Keratinocyte (primary cell): ENCODE results near the gene OR9A4. TPM values are rescaled to one million over a fixed set of nuclear protein-coding genes. Genes with fewer than 3 reads are reported as not detected.

Experiments used
- DNase-seq: peaks from one replicate; pipeline ENCODE4 v3.0.0-alpha.2; 2011; ENCODE audit warnings: low read depth, missing footprints, low spot score
- FAIRE-seq: peaks from 2 replicates; lab custom pipeline; 2011; peaks lifted over from hg19 to GRCh38; lab: Jason Lieb, UNC
- H2AFZ ChIP-seq: 2 replicates; pipeline ENCODE4 v1.6.0; 2012; ENCODE audit warnings: low read length, control low read depth, inconsistent platforms; ENCODE audit not compliant: control insufficient read depth
- H3K27ac ChIP-seq: 2 replicates; pipeline ENCODE4 v1.5.1; 2011; ENCODE audit warnings: low read length; ENCODE audit not compliant: control insufficient read depth, insufficient read depth
- H3K27me3 ChIP-seq: 3 replicates; pipeline ENCODE4 v1.6.0; 2011; ENCODE audit warnings: low read length; ENCODE audit not compliant: control insufficient read depth, insufficient read depth; ENCODE audit errors: extremely low read depth
- H3K36me3 ChIP-seq, 2 experiments: 2 replicates in 1 of 2; 3 replicates in 1 of 2; pipeline ENCODE4 v1.5.1; 2011; ENCODE audit warnings: low read length in 2 of 2, mild to moderate bottlenecking in 1 of 2; ENCODE audit not compliant: control insufficient read depth in 2 of 2, insufficient read depth in 2 of 2; ENCODE audit errors: extremely low read depth in 1 of 2
- H3K4me1 ChIP-seq: 3 replicates; pipeline ENCODE4 v1.5.1; 2011; ENCODE audit warnings: low read length; ENCODE audit not compliant: control insufficient read depth, insufficient read depth; ENCODE audit errors: extremely low read depth
- H3K4me2 ChIP-seq: 3 replicates; pipeline ENCODE4 v1.6.0; 2011; ENCODE audit warnings: low read depth, low read length; ENCODE audit not compliant: control insufficient read depth, insufficient read depth; ENCODE audit errors: extremely low read depth
- H3K4me3 ChIP-seq, 3 experiments: fragments of 200-600 bp in 1 of 3; sonication (generic) in 1 of 3; 2 replicates in 2 of 3; 3 replicates in 1 of 3; pipeline ENCODE4 v1.5.1; 2011 to 2016; ENCODE audit warnings: low read length in 3 of 3, mild to moderate bottlenecking in 3 of 3, control low read depth in 2 of 3, inconsistent platforms in 1 of 3, low read depth in 1 of 3, mixed read lengths in 1 of 3, mixed run types in 1 of 3, moderate library complexity in 1 of 3; ENCODE audit not compliant: control insufficient read depth in 2 of 3, insufficient read depth in 2 of 3; ENCODE audit errors: extremely low read depth in 1 of 3
- H3K79me2 ChIP-seq: 2 replicates; pipeline ENCODE4 v1.6.0; 2012; ENCODE audit warnings: low read length; ENCODE audit not compliant: control insufficient read depth, insufficient read depth
- H3K9ac ChIP-seq: 3 replicates; pipeline ENCODE4 v1.6.0; 2011; ENCODE audit warnings: low read length; ENCODE audit not compliant: control insufficient read depth, insufficient read depth; ENCODE audit errors: extremely low read depth
- H3K9me1 ChIP-seq: 3 replicates; pipeline ENCODE4 v1.6.0; 2011; ENCODE audit warnings: low read length; ENCODE audit not compliant: control insufficient read depth, insufficient read depth; ENCODE audit errors: extremely low read depth
- H3K9me3 ChIP-seq: 2 replicates; pipeline ENCODE4 v1.5.1; 2012; ENCODE audit warnings: low read depth, low read length; ENCODE audit not compliant: control insufficient read depth
- H4K20me1 ChIP-seq: 3 replicates; pipeline ENCODE4 v1.6.0; 2011; ENCODE audit warnings: low read length; ENCODE audit not compliant: control insufficient read depth, insufficient read depth; ENCODE audit errors: extremely low read depth
- EZH2 ChIP-seq: IDR thresholded peaks from one replicate; pipeline ENCODE4 v1.6.1; 2012; ENCODE audit warnings: inconsistent platforms, mild to moderate bottlenecking, low read length, moderate library complexity
- dilution Hi-C: fragments of 300-500 bp; cut with MboI; formaldehyde crosslinking; loops from one replicate; pipeline ENCODE4 v1.7.0; 2020; ENCODE audit warnings: low sequenced_read_pairs; ENCODE audit not compliant: extremely low pct_ligation_motif_present
- polyA plus RNA-seq, 5 experiments: library from polyadenylated mRNA; depleted of rRNA in 3 of 5; stranded (reverse) in 3 of 5; stranded (forward) in 1 of 5; unstranded in 1 of 5; fragments of >200 nt; gene quantifications; 1 replicate in 1 of 5; 2 replicates in 3 of 5; 3 replicates in 1 of 5; pipeline versions ENCODE4 v1.2.1 to v1.2.3, GENCODE V29; 2011 to 2012; ENCODE audit warnings: missing spikeins in 2 of 5, low read depth in 1 of 5, low replicate concordance in 1 of 5
- TF ChIP-seq, protein P1 (sequence below), 3 experiments: IDR thresholded peaks in 1 of 3; conservative IDR thresholded peaks in 1 of 3; optimal IDR thresholded peaks in 1 of 3; 2 replicates in 2 of 3; 3 replicates in 1 of 3; pipeline versions ENCODE3 to v1.5.1; 2011; ENCODE audit warnings: low read length in 3 of 3, mild to moderate bottlenecking in 3 of 3, moderate library complexity in 2 of 3, control low read depth in 1 of 3, inconsistent platforms in 1 of 3; ENCODE audit not compliant: insufficient read depth in 2 of 3; ENCODE audit errors: extremely low read depth in 1 of 3

The OR9A4 gene
- polyA plus RNA-seq, 1 donor (not counting 4 experiments of a cell fraction or from before 2014, with no cell fraction given), result not detected

DNA sequence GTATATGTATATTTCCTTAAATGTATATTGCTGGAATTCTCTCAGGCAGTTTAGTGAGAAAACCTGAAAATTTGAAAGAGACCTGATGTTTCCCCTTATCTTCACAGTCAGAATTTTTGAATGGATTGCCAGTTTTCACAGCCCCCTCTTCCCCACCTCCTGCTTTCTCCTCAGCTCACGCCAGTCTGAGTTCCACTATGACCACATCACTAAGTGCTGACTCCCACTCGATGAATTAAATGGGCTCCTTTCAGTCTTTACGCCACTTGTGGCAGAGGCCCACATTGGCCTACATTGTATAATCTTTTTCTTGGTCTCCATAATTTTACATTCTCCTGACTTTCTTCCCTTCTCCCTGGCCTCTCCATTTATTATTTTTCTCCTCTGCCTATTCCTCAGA, 33.7 kb downstream of the OR9A4 start:
- Histone ChIP-seq H4K20me1 (no peaks in the 10 kb centered on the region), H3K4me1 (peaks cover 15% of the 10 kb centered on the region), H2AFZ (no peak overlapping the region), H3K9me1 (no peaks in the 10 kb centered on the region), H3K27ac (no peak overlapping the region), H3K4me2 (no peak overlapping the region), H3K36me3 (no peaks in the 10 kb centered on the region), H3K9me3 (no peaks in the 10 kb centered on the region), H3K27me3 (no peaks in the 10 kb centered on the region), H3K9ac (no peak overlapping the region), H3K4me3 (no peak overlapping the region), H3K79me2 (no peaks in the 10 kb centered on the region)
- no peak for DNase-seq
- FAIRE-seq, result no peak
- dilution Hi-C loops, result no loop called here
- no peak for TF ChIP-seq EZH2
- TF ChIP-seq, protein P1, sequence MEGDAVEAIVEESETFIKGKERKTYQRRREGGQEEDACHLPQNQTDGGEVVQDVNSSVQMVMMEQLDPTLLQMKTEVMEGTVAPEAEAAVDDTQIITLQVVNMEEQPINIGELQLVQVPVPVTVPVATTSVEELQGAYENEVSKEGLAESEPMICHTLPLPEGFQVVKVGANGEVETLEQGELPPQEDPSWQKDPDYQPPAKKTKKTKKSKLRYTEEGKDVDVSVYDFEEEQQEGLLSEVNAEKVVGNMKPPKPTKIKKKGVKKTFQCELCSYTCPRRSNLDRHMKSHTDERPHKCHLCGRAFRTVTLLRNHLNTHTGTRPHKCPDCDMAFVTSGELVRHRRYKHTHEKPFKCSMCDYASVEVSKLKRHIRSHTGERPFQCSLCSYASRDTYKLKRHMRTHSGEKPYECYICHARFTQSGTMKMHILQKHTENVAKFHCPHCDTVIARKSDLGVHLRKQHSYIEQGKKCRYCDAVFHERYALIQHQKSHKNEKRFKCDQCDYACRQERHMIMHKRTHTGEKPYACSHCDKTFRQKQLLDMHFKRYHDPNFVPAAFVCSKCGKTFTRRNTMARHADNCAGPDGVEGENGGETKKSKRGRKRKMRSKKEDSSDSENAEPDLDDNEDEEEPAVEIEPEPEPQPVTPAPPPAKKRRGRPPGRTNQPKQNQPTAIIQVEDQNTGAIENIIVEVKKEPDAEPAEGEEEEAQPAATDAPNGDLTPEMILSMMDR (optimal IDR thresholded peaks at IDR 0.05 in 1 of 3, IDR thresholded peaks at IDR 0.05 in 1 of 3, conservative IDR thresholded peaks at IDR 0.05 in 1 of 3; ENCODE audit: extremely low read depth in 1 of 3, insufficient read depth in 2 of 3, low read length in 3 of 3), result no peak

DNA sequence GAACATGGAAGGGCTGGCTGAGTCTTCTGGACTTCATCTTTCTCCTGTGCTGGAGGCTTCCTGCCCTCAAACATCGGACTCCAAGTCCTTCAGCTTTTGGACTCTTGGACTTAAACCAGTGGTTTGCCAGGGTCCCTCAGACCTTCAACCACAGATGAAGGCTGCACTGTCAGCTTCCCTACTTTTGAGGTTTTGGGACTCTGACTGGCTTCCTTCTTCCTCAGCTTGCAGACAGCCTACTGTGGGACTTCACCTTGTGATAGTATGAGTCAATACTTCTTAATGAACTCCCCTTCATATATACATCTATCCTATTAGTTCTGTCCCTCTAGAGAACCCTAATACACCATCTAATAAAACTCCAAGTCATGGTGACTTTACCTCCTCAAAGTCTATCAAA, 34.6 kb downstream of the OR9A4 start:
- no peaks in the 10 kb centered on the region for H3K9me1 ChIP-seq

More for the DNA sequence above, 34.6 kb downstream of the OR9A4 start:
- no peak overlapping the region for H3K4me2 ChIP-seq
- TF ChIP-seq, protein P1 (optimal IDR thresholded peaks at IDR 0.05 in 1 of 3, IDR thresholded peaks at IDR 0.05 in 1 of 3, conservative IDR thresholded peaks at IDR 0.05 in 1 of 3; ENCODE audit: extremely low read depth in 1 of 3, insufficient read depth in 2 of 3, low read length in 3 of 3), result no peak
- TF ChIP-seq EZH2, result no peak
- DNase-seq, result no peak
- H2AFZ ChIP-seq, result no peak overlapping the region
- dilution Hi-C loops, result no loop called here
- no peak for FAIRE-seq
- H3K4me1 ChIP-seq, result peaks cover 6% of the 10 kb centered on the region
- no peaks in the 10 kb centered on the region for H3K9me3 ChIP-seq
- no peaks in the 10 kb centered on the region for H4K20me1 ChIP-seq
- no peaks in the 10 kb centered on the region for H3K27me3 ChIP-seq
- no peaks in the 10 kb centered on the region for H3K79me2 ChIP-seq
- H3K36me3 ChIP-seq, result no peaks in the 10 kb centered on the region
- no peak overlapping the region for H3K27ac ChIP-seq
- H3K4me3 ChIP-seq, result no peak overlapping the region
- no peak overlapping the region for H3K9ac ChIP-seq
